Activated CD4-positive, alpha-beta memory T cell treated with anti-CD3 and anti-CD28 coated beads, Interleukin-2, amount 10 ng/mL, durations not matched to agents 7 days and 5 days (primary cell): ENCODE measurements around the gene FAM114A2. TPM values are rescaled to one million over a fixed set of nuclear protein-coding genes. Genes with fewer than 3 reads are reported as not detected.

ENCODE experiments used
- CTCF ChIA-PET: fragments of 350-600 bp; sonication (Branson Sonifier 250); formaldehyde crosslinking; loops from one replicate; lab custom pipeline; 2021; ENCODE audit warnings: antibody characterized with exemption, inconsistent platforms; lab: Charles Lee
- POLR2A ChIA-PET: fragments of 350-600 bp; sonication (Branson Sonifier 250); formaldehyde crosslinking; loops from one replicate; lab custom pipeline; 2021; ENCODE audit warnings: antibody characterized with exemption; lab: Charles Lee
- DNase-seq: peaks from one replicate; pipeline ENCODE4 v3.0.0-alpha.2; 2020
- H3K27ac Mint-ChIP-seq: one replicate; pipeline ENCODE4 v1.8.0; 2021; ENCODE audit warnings: mild to moderate bottlenecking, mixed read lengths
- H3K27me3 Mint-ChIP-seq: one replicate; pipeline ENCODE4 v1.8.0; 2021; ENCODE audit warnings: mixed read lengths
- H3K36me3 Mint-ChIP-seq: one replicate; pipeline ENCODE4 v1.8.0; 2021; ENCODE audit warnings: low read depth, mixed read lengths
- H3K4me1 Mint-ChIP-seq: one replicate; pipeline ENCODE4 v1.8.0; 2021; ENCODE audit warnings: mixed read lengths
- H3K4me3 Mint-ChIP-seq: one replicate; pipeline ENCODE4 v1.8.0; 2021; ENCODE audit warnings: mild to moderate bottlenecking, mixed read lengths
- H3K9me3 Mint-ChIP-seq: one replicate; pipeline ENCODE4 v1.8.0; 2021; ENCODE audit warnings: mixed read lengths
- total RNA-seq, 2 experiments: library from RNA; stranded (reverse); gene quantifications; one replicate each; pipeline ENCODE4 v1.2.3, GENCODE V29; 2021

FAM114A2 gene
- total RNA-seq, 2 experiments from 2014 or later: 27.0 to 28.5 TPM

- no peaks in the 10 kb centered on the region for H3K36me3 Mint-ChIP-seq
- H3K27me3 Mint-ChIP-seq: peaks cover 7% of the 10 kb centered on the region
- no peaks in the 10 kb centered on the region for H3K4me1 Mint-ChIP-seq
- ChIA-PET POLR2A (no interaction called here), CTCF (no interaction called here)
- H3K4me3 Mint-ChIP-seq: no peak overlapping the region
- DNase-seq: no peak
- no peaks in the 10 kb centered on the region for H3K9me3 Mint-ChIP-seq
- no peak overlapping the region for H3K27ac Mint-ChIP-seq
These were observed 85.3 kb downstream of the FAM114A2 start for GRCh38 chr5:153953411-153953810.

- Mint-ChIP-seq H3K27me3 (peaks cover 7% of the 10 kb centered on the region), H3K36me3 (no peaks in the 10 kb centered on the region), H3K9me3 (no peaks in the 10 kb centered on the region), H3K27ac (no peak overlapping the region), H3K4me1 (no peaks in the 10 kb centered on the region), H3K4me3 (no peak overlapping the region)
- ChIA-PET CTCF (interaction anchor here (2.1 kb wide), 1 partner anchor 12 kb away, joined by 6 read pairs; no protein-coding TSS in a partner anchor), POLR2A (no interaction called here)
- DNase-seq: no peak
These were observed 85.8 kb downstream of the FAM114A2 start for GRCh38 chr5:153952893-153953292.

- POLR2A ChIA-PET: no interaction called here
- no peaks in the 10 kb centered on the region for H3K9me3 Mint-ChIP-seq
- CTCF ChIA-PET: interaction anchor here (1.0 to 2.1 kb wide), 2 partner anchors 13 to 22 kb away, joined by 3 to 6 read pairs; no protein-coding TSS in a partner anchor
- no peak for DNase-seq
- no peak overlapping the region for H3K27ac Mint-ChIP-seq
- no peak overlapping the region for H3K4me3 Mint-ChIP-seq
- H3K4me1 Mint-ChIP-seq: no peaks in the 10 kb centered on the region
- H3K27me3 Mint-ChIP-seq: peaks cover 7% of the 10 kb centered on the region
- H3K36me3 Mint-ChIP-seq: no peaks in the 10 kb centered on the region
These were observed 86.7 kb downstream of the FAM114A2 start for GRCh38 chr5:153952057-153952456.

- H3K36me3 Mint-ChIP-seq: no peaks in the 10 kb centered on the region
- no peak for DNase-seq
- POLR2A ChIA-PET: no interaction called here
- CTCF ChIA-PET: no interaction called here
- no peak overlapping the region for H3K4me3 Mint-ChIP-seq
- H3K27ac Mint-ChIP-seq: no peak overlapping the region
- H3K27me3 Mint-ChIP-seq: no peaks in the 10 kb centered on the region
- no peaks in the 10 kb centered on the region for H3K4me1 Mint-ChIP-seq
- H3K9me3 Mint-ChIP-seq: peaks cover 28% of the 10 kb centered on the region
These were observed 97.4 kb downstream of the FAM114A2 start for GRCh38 chr5:153941265-153941664.

Other genes starting within 250 kb of the FAM114A2 start
- gene MFAP3, start 57 bp upstream of the FAM114A2 start, total RNA-seq: 10 to 100 TPM; 23.5 to 25.5 TPM
- 10 to 100 TPM; 38.6 to 40.4 TPM for gene GALNT10, start 151.8 kb upstream of the FAM114A2 start, total RNA-seq